HFFc6 (cell line): ENCODE data around the gene NEGR1. TPM values are rescaled to one million over a fixed set of nuclear protein-coding genes. Genes with fewer than 3 reads are reported as not detected.
A peak's percentile ranks its signal among the peaks of the same experiment; 100 is the strongest.

Experiments
- DNase-seq: peaks from one replicate; pipeline ENCODE4 v3.0.0-alpha.2; 2018
- H3K27ac Mint-ChIP-seq: 2 replicates; pipeline ENCODE4 v1.8.0; 2020; ENCODE audit warnings: mild to moderate bottlenecking, mixed read lengths
- H3K27me3 Mint-ChIP-seq: 2 replicates; pipeline ENCODE4 v1.8.0; 2021; ENCODE audit warnings: mild to moderate bottlenecking, moderate library complexity, mixed read lengths; ENCODE audit not compliant: insufficient read depth
- H3K36me3 Mint-ChIP-seq: 2 replicates; pipeline ENCODE4 v1.8.0; 2021; ENCODE audit warnings: low read depth, mixed read lengths
- H3K4me1 Mint-ChIP-seq: 2 replicates; pipeline ENCODE4 v1.8.0; 2020; ENCODE audit warnings: low read depth, mixed read lengths
- H3K4me3 Mint-ChIP-seq: 2 replicates; pipeline ENCODE4 v1.8.0; 2020; ENCODE audit warnings: mild to moderate bottlenecking, moderate library complexity, mixed read lengths
- H3K9me3 Mint-ChIP-seq: 2 replicates; pipeline ENCODE4 v1.8.0; 2020; ENCODE audit warnings: mild to moderate bottlenecking, mixed read lengths
- CTCF ChIP-seq: fragments of 200-600 bp; sonication (generic); IDR thresholded peaks from 2 replicates; pipeline ENCODE4 v1.5.0; 2021; ENCODE audit warnings: antibody characterized with exemption, mild to moderate bottlenecking
- total RNA-seq, 6 experiments: library from RNA; stranded (reverse); fragmentation: NEBNext Ultra II Directional; extraction: Animal tissue kit (Norgen Biotek cat#: 25700); gene quantifications; 2 replicates in 1 of 6; 3 replicates in 5 of 6; pipeline ENCODE4 v1.2.3, GENCODE V29; 2021

NEGR1 gene
- total RNA-seq, 6 experiments from 2014 or later, result 52.8 to 67.6 (median 64.6) TPM

- no peak for TF ChIP-seq CTCF
- H3K27me3 Mint-ChIP-seq, result no peaks in the 10 kb centered on the region
- DNase-seq, result peak; percentile 15
- H3K4me1 Mint-ChIP-seq, result peaks cover 27% of the 10 kb centered on the region
- no peaks in the 10 kb centered on the region; the same call in 1 of the 2 replicates for H3K36me3 Mint-ChIP-seq
- no peaks in the 10 kb centered on the region for H3K9me3 Mint-ChIP-seq
- H3K27ac Mint-ChIP-seq, result no peak overlapping the region
- H3K4me3 Mint-ChIP-seq, result no peak overlapping the region
Observed at GRCh38 chr1:72177711-72178110, 104.6 kb downstream of the NEGR1 start.

GRCh38 chr1:72170246-72170645 lies 112.1 kb downstream of the NEGR1 start:
- no peaks in the 10 kb centered on the region for H3K9me3 Mint-ChIP-seq
- no peaks in the 10 kb centered on the region for H3K27me3 Mint-ChIP-seq
- H3K4me1 Mint-ChIP-seq, result peaks cover 15% of the 10 kb centered on the region
- no peak overlapping the region for H3K27ac Mint-ChIP-seq
- no peak for DNase-seq
- H3K36me3 Mint-ChIP-seq, result no peaks in the 10 kb centered on the region
- TF ChIP-seq CTCF, result no peak
- H3K4me3 Mint-ChIP-seq, result no peak overlapping the region

- Mint-ChIP-seq H3K9me3 (no peaks in the 10 kb centered on the region), H3K27ac (no peak overlapping the region), H3K4me1 (peaks cover 8% of the 10 kb centered on the region; the same call in 1 of the 2 replicates), H3K36me3 (no peaks in the 10 kb centered on the region), H3K4me3 (no peak overlapping the region), H3K27me3 (no peaks in the 10 kb centered on the region)
- no peak for DNase-seq
- no peak for TF ChIP-seq CTCF
Observed at GRCh38 chr1:72166426-72166825, 115.9 kb downstream of the NEGR1 start.

GRCh38 chr1:72150508-72150907 lies 131.8 kb downstream of the NEGR1 start:
- no peak for DNase-seq
- Mint-ChIP-seq H3K4me3 (no peak overlapping the region), H3K9me3 (no peaks in the 10 kb centered on the region), H3K4me1 (no peaks in the 10 kb centered on the region), H3K27me3 (no peaks in the 10 kb centered on the region), H3K36me3 (0 out of 2 replicates have a peak, but pooled peaks cover 7% of the 10 kb centered on the region), H3K27ac (no peak overlapping the region)
- TF ChIP-seq CTCF, result no peak

GRCh38 chr1:72141875-72142274 lies 140.5 kb downstream of the NEGR1 start:
- Mint-ChIP-seq H3K27me3 (no peaks in the 10 kb centered on the region; the same call in 1 of the 2 replicates), H3K4me3 (no peak overlapping the region), H3K36me3 (peaks cover 18% of the 10 kb centered on the region), H3K4me1 (peaks cover 6% of the 10 kb centered on the region), H3K27ac (no peak overlapping the region), H3K9me3 (peaks cover 13% of the 10 kb centered on the region)
- no peak for TF ChIP-seq CTCF
- no peak for DNase-seq

- H3K27ac Mint-ChIP-seq, result no peak overlapping the region
- peaks cover 32% of the 10 kb centered on the region for H3K36me3 Mint-ChIP-seq
- DNase-seq, result no peak
- H3K4me1 Mint-ChIP-seq, result peaks cover 6% of the 10 kb centered on the region
- H3K27me3 Mint-ChIP-seq, result no peaks in the 10 kb centered on the region; the same call in 1 of the 2 replicates
- no peak for TF ChIP-seq CTCF
- H3K9me3 Mint-ChIP-seq, result peaks cover 24% of the 10 kb centered on the region
- H3K4me3 Mint-ChIP-seq, result no peak overlapping the region
Observed at GRCh38 chr1:72140222-72140621, 142.1 kb downstream of the NEGR1 start.
